Astrocyte (in vitro differentiated cells and primary cell): ENCODE results near the gene SUGCT.

Source experiments
- EZH2 ChIP-seq: IDR thresholded peaks from 2 replicates; pipeline ENCODE4 v1.6.1; 2012; ENCODE audit warnings: mild to moderate bottlenecking, low read length, inconsistent platforms; ENCODE audit not compliant: insufficient read depth
- TF ChIP-seq, protein P1 (sequence below): IDR thresholded peaks from 2 replicates; pipeline ENCODE4 v1.5.1; 2011; ENCODE audit warnings: low read depth, mild to moderate bottlenecking, inconsistent platforms, low read length, moderate library complexity; ENCODE audit not compliant: insufficient read depth

GRCh38 chr7:40859965-40860543, 725.2 kb downstream of the SUGCT start:
- TF ChIP-seq, protein P1, sequence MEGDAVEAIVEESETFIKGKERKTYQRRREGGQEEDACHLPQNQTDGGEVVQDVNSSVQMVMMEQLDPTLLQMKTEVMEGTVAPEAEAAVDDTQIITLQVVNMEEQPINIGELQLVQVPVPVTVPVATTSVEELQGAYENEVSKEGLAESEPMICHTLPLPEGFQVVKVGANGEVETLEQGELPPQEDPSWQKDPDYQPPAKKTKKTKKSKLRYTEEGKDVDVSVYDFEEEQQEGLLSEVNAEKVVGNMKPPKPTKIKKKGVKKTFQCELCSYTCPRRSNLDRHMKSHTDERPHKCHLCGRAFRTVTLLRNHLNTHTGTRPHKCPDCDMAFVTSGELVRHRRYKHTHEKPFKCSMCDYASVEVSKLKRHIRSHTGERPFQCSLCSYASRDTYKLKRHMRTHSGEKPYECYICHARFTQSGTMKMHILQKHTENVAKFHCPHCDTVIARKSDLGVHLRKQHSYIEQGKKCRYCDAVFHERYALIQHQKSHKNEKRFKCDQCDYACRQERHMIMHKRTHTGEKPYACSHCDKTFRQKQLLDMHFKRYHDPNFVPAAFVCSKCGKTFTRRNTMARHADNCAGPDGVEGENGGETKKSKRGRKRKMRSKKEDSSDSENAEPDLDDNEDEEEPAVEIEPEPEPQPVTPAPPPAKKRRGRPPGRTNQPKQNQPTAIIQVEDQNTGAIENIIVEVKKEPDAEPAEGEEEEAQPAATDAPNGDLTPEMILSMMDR: no peak
- no peak for TF ChIP-seq EZH2
